Esophagus squamous epithelium (tissue), 4 donors: ENCODE measurements around the gene TSPEAR.

Experiments used
- POLR2A ChIP-seq, 4 donors: fragments of 450-650 bp; IDR thresholded peaks; one replicate each; pipeline ENCODE4 v1.6.1; 2017; ENCODE audit warnings: antibody characterized with exemption in 4 of 4, mild to moderate bottlenecking in 4 of 4, moderate library complexity in 3 of 4
- TF ChIP-seq, protein P1 (sequence below), 6 experiments: fragments of 450-650 bp in 4 of 6; fragments of 200-600 bp in 2 of 6; sonication (generic) in 2 of 6; IDR thresholded peaks; one replicate each; pipeline ENCODE4 v1.5.1; 2016 to 2019; ENCODE audit warnings: antibody characterized with exemption in 6 of 6, mild to moderate bottlenecking in 4 of 6, moderate library complexity in 4 of 6

DNA sequence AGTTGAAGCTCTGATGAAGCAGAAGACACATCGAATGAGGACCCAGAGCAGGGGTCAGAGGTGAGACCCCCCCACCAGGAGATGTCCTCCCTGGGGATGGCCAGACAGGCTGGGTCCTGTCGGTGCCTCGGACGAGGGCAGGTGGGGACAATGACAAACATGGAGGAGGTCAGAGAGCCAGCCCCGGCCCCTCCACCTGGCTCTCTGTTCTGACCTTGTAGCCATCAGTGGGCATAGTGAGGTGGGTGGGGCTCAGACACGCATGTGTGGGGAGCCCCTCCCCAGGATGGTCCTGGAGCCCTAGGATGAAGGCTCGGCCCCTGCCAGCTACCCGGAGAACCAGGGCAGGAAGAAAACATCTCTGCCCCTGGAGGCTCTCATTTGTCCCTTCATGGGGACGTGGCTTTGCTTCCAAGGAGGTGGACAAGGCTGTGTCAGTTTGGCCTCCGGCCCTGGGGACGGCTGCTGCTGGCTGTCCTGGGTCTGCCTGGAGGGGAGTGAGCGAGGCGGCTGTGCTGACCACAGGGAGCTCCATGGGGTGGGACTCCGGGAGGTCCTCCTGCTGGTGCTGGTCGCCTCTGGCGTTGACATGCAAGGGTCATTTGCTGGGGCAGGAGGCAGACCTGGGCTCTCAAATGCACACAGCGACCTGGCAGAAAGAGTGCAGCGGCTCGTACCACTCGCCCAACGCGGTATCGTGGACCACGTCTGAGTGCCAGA is 121.6 kb downstream of the TSPEAR start:
- TF ChIP-seq, protein P1, sequence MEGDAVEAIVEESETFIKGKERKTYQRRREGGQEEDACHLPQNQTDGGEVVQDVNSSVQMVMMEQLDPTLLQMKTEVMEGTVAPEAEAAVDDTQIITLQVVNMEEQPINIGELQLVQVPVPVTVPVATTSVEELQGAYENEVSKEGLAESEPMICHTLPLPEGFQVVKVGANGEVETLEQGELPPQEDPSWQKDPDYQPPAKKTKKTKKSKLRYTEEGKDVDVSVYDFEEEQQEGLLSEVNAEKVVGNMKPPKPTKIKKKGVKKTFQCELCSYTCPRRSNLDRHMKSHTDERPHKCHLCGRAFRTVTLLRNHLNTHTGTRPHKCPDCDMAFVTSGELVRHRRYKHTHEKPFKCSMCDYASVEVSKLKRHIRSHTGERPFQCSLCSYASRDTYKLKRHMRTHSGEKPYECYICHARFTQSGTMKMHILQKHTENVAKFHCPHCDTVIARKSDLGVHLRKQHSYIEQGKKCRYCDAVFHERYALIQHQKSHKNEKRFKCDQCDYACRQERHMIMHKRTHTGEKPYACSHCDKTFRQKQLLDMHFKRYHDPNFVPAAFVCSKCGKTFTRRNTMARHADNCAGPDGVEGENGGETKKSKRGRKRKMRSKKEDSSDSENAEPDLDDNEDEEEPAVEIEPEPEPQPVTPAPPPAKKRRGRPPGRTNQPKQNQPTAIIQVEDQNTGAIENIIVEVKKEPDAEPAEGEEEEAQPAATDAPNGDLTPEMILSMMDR (IDR thresholded peaks at IDR 0.05): no peak
- TF ChIP-seq POLR2A (IDR thresholded peaks at IDR 0.05): no peak
